LNCAP (cell line): ENCODE data around the gene ZNF236.

ENCODE experiments used
- CTCF ChIP-seq: fragments of 450-650 bp; IDR thresholded peaks from 2 replicates; pipeline ENCODE4 v1.5.1; 2017; ENCODE audit warnings: mild to moderate bottlenecking

The ZNF236 gene

DNA sequence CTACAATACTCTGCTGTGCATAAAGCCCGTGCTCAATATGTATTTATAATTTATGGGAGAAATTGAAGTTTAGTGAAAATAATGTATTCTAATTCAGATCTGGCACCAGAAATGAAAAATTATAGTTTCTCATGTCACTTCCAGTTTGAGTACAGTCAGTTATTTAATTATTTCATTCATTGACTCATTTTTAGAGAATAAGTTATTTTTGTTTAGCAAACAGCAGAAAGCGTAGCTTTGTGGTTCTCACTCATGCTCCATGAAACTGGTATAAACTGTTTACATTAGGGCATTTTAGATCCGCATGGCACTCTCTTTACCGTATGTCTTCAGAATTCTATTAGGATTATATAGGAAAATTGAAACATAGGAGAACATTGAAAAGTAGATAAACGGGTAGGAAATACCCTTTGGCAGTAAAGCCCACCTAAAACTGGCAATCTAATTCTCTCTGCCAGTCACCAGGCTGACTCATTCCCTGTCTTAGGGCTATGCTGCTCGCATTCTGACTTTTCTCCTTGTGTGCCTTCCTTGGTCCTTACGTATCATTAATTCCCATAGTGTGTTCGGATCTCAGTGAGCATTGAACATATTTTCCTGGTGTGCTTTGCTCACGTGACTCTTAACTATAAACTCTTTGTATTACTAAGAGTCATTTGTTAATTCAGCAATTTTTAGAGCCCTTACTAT lies 106.0 kb downstream of the ZNF236 start:
- TF ChIP-seq CTCF, result no peak

- TF ChIP-seq CTCF, result no peak
Measured at GRCh38 chr18:76931171-76931570, 108.8 kb downstream of the ZNF236 start.

DNA sequence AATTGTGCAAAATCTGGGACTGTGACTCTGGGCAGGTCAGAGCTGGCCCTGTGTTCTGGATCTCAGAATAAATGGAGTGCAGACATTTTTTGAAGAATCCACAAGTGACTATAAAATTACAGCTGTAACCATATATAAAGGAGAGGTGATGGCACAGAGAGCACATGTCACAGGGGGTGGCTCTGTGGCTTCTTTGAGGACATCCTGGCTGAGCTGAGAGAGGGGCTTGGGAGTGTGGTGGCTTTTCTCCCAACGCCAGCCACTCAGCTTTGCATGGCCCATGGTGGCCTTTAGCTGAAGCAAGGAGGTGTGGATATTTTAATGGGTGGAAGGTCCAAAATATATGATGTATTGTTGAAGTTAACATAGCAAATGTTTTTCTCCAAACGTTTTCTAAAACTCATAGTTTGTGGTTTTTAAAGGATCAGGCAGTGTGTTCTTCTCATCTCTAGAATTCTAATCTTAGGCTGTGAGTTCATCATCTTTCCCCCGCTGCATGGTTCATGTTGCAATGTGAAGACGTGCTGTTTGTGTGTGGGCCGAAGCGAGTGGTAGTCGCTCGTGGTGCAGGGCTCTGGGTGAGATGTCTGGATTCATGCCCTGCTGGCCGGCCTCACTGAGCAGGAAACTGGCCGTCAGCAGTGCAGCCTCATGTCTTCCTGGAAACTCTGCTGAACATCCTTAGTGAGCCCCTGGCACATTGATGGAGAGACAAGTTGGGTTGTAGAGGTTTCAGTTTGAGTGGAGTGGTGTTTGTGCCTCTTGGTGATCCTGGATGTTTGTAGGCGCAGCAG lies 109.9 kb downstream of the ZNF236 start:
- TF ChIP-seq CTCF, result no peak

- TF ChIP-seq CTCF, result no peak
Measured at GRCh38 chr18:76935722-76936337, 113.5 kb downstream of the ZNF236 start.

GRCh38 chr18:76936877-76937276 lies 114.5 kb downstream of the ZNF236 start:
- TF ChIP-seq CTCF, result no peak

DNA sequence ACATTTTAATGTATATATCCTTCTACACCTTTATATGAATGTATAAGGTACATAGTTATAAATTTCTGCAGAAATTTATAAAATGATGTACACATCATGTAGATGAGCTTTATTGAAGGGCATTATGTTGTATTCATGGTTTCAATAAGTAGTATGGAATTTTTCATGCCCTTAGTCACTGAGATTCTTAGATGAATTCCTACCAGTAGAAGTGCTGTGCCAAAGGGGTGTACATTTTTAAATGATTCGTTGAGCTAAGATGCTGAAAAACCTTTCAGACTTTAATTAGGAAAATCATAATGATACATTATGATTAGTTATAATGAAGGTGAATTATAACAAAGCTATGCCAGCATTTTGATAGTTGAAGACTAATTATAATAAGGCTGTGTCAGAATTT lies 115.2 kb downstream of the ZNF236 start:
- no peak for TF ChIP-seq CTCF

- no peak for TF ChIP-seq CTCF
Measured at GRCh38 chr18:76938619-76939018, 116.3 kb downstream of the ZNF236 start.
